Stimulated activated CD8-positive, alpha-beta memory T cell treated with anti-CD3 and anti-CD28 coated beads, Interleukin-2, amount 100 ng/mL, for 1 hour (primary cell): ENCODE measurements around the gene ASCL5.

Source experiments
- DNase-seq, 2 donors: peaks; one replicate each; pipeline ENCODE4 v3.0.0-alpha.2; 2020; ENCODE audit warnings: low read depth in 2 of 2

The ASCL5 gene

GRCh38 chr1:201136355-201137023, 9.5 kb upstream of the ASCL5 start:
- DNase-seq: no peak

- DNase-seq: no peak
Measured at GRCh38 chr1:201134405-201134804, 7.4 kb upstream of the ASCL5 start.

DNA sequence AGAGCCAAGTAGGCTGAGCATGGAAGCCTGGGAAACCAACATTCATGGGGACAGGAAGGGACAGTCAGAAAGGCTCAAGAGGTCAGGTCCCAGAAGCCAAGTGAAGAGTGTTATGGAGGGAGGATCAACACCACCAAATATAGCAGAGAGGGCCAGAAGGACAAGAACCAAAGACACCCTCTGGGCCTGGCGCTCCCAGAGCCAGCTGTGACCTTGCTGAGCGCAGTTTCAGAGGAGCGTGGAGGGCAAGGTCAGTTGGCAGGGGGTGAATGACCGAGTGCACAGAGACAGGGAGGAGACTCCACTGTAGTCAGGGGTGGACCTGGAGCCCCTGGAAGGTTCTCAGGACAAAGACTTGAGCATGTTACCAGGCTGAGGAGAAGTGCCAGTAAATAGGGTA, 4.4 kb upstream of the ASCL5 start:
- DNase-seq: no peak

GRCh38 chr1:201128962-201129361, 2.0 kb upstream of the ASCL5 start:
- no peak for DNase-seq

DNA sequence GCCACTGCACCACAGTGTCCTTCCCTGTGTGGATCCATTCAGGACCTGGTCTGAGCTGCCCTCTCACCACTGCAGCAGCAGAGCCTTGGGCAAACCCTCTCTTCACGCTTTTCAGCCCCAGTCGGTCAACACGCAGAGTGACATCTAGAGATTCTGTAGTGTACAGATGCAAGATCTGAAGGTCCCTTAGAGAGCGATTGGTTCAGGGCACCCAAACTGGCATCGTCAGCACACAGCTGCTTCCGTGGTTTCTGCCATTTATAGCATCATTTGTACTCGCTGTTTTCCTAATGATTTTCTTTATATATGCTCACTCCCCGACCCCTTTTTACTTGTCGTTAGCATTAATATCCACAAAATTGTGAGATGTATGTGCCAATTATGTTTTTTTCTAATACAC, 1.5 kb upstream of the ASCL5 start:
- no peak for DNase-seq

DNA sequence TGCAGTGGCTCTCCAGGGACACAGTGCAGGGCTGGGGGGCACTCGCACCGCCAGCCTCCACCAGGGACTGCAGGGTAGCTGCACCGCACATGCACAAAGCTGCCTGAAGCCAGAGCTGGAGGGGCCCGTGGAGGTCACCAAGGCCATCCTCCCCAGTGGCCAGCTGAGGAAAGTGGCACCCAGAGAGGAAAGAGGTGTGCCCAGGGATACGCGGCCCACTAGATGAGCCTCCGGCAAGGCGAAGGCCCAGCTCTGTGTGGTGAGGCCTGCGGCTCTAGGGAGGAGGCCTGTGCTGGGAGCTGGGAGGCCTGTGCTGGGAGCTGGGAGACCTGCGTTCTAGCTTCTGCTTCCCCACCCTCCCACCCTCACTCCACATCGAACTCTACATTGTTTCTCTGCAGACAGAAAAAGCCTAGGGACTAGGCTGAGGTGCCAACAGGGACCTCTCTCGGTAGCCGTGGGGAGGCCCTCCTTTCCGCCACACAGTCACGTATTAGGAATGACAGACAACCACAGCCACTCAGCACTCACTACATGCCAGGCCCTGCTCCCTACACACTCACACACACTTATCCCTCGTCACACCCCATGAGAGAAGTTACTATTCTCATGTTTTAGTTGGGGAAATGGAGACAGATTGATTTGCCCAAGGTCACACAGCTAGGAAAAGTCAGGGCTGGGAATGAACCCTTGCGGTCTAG, 921 bp upstream of the ASCL5 start:
- DNase-seq: no peak

- no peak for DNase-seq
Measured at GRCh38 chr1:201126463-201126831, 537 bp downstream of the ASCL5 start.

GRCh38 chr1:201125800-201126199, 1.2 kb downstream of the ASCL5 start:
- no peak for DNase-seq

DNA sequence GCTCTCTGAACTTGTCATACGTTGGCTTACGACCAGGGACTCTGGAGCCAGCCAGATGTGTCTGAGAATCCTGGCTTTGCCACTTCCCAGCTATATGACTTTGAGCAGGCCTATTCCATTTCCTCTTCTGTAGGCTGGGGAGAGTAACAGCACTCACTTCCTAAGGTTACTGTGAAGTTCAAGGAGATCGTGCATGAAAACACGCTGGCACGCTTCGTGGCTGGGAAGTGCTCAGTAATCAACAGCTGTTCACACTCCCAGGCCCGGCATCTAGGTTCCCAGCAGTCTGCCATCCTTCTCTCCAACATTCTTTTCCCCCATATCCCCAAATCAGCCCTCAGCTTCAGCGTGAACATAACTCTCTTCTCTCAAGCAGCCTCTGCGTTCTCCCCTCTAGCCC, 2.0 kb downstream of the ASCL5 start:
- DNase-seq: no peak

GRCh38 chr1:201123866-201124265, 3.1 kb downstream of the ASCL5 start:
- DNase-seq: no peak

- DNase-seq: no peak
Measured at GRCh38 chr1:201122321-201122957, 4.5 kb downstream of the ASCL5 start.

- DNase-seq: peak in 1 of 2 donors; percentile 25
Measured at GRCh38 chr1:201119206-201120197, 7.5 kb downstream of the ASCL5 start.

GRCh38 chr1:201116091-201116490, 10.9 kb downstream of the ASCL5 start:
- no peak for DNase-seq

- DNase-seq: no peak
Measured at GRCh38 chr1:201115390-201115937, 11.5 kb downstream of the ASCL5 start.

- DNase-seq: peak; percentile 34 to 49
Measured at GRCh38 chr1:201114245-201115131, 12.5 kb downstream of the ASCL5 start.

DNA sequence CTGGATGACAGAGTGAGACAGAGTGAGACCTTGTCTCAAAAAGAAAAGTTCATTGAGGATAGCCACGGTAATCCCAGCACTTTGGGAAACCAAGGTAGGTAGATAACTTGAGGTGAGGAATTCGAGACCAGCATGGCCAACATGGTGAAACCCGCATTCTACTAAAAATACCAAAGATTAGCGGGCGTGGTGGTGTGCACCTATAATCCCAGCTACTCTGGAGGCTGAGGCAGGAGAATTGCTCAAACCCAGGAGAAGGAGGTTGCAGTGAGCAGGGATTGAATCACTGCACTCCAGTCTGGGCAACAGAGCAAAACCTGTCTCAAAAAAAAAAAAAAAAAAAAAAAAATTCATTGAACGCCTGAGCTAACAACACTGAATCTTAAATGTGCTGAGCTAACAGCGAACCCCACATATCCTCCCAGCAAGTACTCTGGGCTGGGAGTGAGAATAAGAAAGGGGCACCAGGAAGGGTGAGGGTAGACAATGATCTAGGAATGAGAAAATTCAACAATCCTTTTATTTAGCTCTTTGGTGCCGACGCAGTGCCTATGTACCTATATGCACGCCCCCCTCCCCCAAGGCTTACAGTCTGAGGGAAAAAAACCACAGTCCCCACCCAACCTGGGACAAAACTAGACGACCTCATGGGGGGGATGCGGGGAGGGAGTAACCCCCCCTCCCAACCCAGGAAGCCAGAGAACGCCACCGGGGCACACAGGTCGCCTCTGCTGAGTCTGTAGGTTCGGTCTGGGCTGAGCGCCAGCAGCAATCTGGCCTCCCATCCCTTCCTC, 13.3 kb downstream of the ASCL5 start:
- no peak for DNase-seq

- DNase-seq: no peak
Measured at GRCh38 chr1:201112926-201113325, 14.1 kb downstream of the ASCL5 start.

GRCh38 chr1:201112173-201112731, 14.7 kb downstream of the ASCL5 start, which contains the start of gene CACNA1S:
Gene CACNA1S, minus strand, starts transcription at chr1:201112426. Its CDS starts 87 bp downstream, at chr1:201112339.
- DNase-seq: no peak

- DNase-seq: no peak
Measured at GRCh38 chr1:201111672-201112071, 15.3 kb downstream of the ASCL5 start.
